ENCODE results near the gene LAMA2.
"Not testable (repeated sequence)": the region's sequence is repeated elsewhere in the genome, so short reads cannot be mapped to it uniquely, and the experiment has no call there.

LAMA2 gene

DNA sequence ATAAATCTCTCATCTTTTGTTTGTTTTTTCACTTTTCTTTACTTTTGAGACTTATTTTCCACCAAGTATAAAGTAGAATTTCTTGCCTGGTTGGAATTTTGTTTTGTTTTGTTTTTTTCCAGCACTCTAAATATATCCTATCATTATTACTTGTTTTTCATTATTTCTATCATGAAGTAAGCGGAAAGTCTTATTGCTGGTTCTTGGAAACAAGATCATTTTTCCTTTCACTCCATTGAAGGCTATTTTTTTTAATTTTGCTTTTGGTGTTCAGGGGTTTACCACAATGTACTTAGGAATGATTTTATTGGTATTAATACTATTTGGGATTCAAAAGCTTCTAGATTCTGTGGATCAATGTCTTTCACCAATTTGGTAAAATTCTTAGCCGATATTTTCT lies 190.1 kb downstream of the LAMA2 start:
- DNase-seq (ENCODE audit: low read depth) = no peak
- H3K4me3 ChIP-seq (ENCODE audit: low read depth, low read length) = no peak overlapping the region
- no peak for TF ChIP-seq MYC (IDR thresholded peaks at IDR 0.05; ENCODE audit: low read depth, low read length)
- no peak for TF ChIP-seq POLR2A (IDR thresholded peaks at IDR 0.05; ENCODE audit: extremely low read depth, insufficient read length)
- TF ChIP-seq, protein P1, sequence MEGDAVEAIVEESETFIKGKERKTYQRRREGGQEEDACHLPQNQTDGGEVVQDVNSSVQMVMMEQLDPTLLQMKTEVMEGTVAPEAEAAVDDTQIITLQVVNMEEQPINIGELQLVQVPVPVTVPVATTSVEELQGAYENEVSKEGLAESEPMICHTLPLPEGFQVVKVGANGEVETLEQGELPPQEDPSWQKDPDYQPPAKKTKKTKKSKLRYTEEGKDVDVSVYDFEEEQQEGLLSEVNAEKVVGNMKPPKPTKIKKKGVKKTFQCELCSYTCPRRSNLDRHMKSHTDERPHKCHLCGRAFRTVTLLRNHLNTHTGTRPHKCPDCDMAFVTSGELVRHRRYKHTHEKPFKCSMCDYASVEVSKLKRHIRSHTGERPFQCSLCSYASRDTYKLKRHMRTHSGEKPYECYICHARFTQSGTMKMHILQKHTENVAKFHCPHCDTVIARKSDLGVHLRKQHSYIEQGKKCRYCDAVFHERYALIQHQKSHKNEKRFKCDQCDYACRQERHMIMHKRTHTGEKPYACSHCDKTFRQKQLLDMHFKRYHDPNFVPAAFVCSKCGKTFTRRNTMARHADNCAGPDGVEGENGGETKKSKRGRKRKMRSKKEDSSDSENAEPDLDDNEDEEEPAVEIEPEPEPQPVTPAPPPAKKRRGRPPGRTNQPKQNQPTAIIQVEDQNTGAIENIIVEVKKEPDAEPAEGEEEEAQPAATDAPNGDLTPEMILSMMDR (IDR thresholded peaks at IDR 0.05; ENCODE audit: low read depth, low read length) = no peak
- TF ChIP-seq, protein P2, sequence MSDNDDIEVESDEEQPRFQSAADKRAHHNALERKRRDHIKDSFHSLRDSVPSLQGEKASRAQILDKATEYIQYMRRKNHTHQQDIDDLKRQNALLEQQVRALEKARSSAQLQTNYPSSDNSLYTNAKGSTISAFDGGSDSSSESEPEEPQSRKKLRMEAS (IDR thresholded peaks at IDR 0.05; ENCODE audit: low read depth, low read length) = no peak

DNA sequence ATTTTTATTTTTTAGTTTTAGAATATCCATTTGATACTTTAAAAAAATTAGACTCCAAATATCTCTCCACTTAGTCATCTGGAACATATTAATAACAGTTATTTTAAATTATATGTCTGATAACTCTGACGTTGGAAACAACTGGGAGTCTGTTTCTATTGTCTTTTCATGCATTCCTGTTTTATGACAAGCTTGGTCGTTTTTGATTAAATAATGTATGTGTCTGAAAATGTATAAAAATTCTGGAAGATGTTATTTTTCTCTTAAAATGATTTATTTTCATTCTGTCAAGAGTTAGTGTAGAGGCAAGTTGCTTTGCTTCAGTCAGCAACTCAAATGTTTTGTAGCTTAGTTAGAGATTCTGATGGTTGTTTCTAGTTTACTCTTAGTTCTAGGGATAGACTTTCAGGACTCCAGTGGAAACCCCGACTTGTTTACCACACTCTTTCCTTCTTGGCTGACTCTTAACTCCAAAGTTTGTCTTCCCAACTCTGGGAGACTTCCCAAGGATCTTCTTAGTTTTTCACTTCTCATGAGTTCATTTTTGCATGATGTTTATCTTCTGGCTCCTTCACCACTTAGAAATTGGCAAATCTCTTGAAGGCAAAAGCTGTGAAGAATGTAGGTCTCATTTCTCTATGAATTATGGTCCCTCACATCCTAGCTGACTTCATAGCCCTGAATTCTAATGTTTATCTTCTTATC lies 190.9 kb downstream of the LAMA2 start:
- no peak for DNase-seq (ENCODE audit: low read depth)
- H3K4me3 ChIP-seq (ENCODE audit: low read depth, low read length) = no peak overlapping the region
- TF ChIP-seq MYC (IDR thresholded peaks at IDR 0.05; ENCODE audit: low read depth, low read length) = no peak
- TF ChIP-seq, protein P1 (IDR thresholded peaks at IDR 0.05; ENCODE audit: low read depth, low read length) = no peak
- no peak for TF ChIP-seq POLR2A (IDR thresholded peaks at IDR 0.05; ENCODE audit: extremely low read depth, insufficient read length)
- TF ChIP-seq, protein P2 (IDR thresholded peaks at IDR 0.05; ENCODE audit: low read depth, low read length) = no peak

DNA sequence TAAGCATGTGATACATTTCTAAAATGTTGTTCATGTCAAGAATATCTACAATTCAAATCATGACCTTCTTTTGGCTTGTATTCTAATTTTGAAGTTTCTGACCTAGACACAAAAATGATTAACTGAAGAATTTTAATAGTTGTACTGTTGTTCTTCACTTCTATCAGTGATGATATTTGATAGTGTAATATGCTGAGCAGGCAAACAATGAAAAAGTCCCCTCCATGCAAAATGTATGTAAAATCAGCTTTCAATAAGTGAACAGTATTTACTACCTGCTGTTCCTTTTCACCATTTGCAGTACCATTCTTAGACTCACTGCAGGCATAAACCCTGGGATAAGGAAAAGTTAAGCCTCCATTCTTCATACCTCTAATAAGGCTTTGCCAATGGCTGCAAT lies 201.5 kb downstream of the LAMA2 start:
- TF ChIP-seq POLR2A (IDR thresholded peaks at IDR 0.05; ENCODE audit: extremely low read depth, insufficient read length) = no peak
- TF ChIP-seq, protein P1 (IDR thresholded peaks at IDR 0.05; ENCODE audit: low read depth, low read length) = no peak
- TF ChIP-seq, protein P2 (IDR thresholded peaks at IDR 0.05; ENCODE audit: low read depth, low read length) = no peak
- no peak for TF ChIP-seq MYC (IDR thresholded peaks at IDR 0.05; ENCODE audit: low read depth, low read length)
- no peak for DNase-seq (ENCODE audit: low read depth)
- no peak overlapping the region for H3K4me3 ChIP-seq (ENCODE audit: low read depth, low read length)

DNA sequence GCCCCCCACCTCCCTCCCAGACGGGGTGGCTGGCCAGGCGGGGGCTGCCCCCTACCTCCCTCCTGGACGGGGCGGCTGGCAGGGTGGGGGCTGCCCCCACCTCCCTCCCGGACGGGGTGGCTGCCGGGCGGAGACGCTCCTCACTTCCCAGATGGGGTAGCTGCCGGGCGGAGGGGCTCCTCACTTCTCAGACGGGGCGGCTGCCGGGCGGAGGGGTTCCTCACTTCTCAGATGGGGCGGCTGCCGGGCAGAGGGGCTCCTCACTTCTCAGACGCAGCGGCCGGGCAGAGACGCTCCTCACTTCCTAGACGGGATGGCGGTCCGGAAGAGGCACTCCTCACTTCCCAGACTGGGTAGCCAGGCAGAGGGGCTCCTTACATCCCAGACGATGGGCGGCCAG lies 205.5 kb downstream of the LAMA2 start:
- not testable (repeated sequence) for DNase-seq (ENCODE audit: low read depth); H3K4me3 ChIP-seq (ENCODE audit: low read depth, low read length)

DNA sequence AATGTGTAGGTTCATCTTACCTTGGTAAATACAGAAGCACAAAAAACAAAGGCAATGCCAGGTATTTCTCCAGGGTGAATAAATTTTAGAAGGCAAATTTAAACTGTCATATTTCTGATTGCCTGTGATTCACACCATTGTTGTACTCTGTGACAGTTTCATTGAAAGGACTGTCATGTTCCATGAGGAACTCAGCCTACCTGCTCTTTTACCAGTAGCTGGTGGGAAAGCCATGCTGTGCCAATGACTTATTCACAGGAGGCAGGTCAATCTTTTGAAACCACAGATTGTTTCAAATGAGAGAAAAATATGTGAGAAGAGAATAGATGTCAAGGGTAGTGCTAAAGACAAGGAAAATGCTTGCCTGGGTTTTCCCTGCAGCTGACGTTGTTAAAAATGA lies 206.4 kb downstream of the LAMA2 start:
- TF ChIP-seq MYC (IDR thresholded peaks at IDR 0.05; ENCODE audit: low read depth, low read length) = no peak
- TF ChIP-seq, protein P1 (IDR thresholded peaks at IDR 0.05; ENCODE audit: low read depth, low read length) = no peak
- TF ChIP-seq, protein P2 (IDR thresholded peaks at IDR 0.05; ENCODE audit: low read depth, low read length) = no peak
- TF ChIP-seq POLR2A (IDR thresholded peaks at IDR 0.05; ENCODE audit: extremely low read depth, insufficient read length) = no peak
- no peak for DNase-seq (ENCODE audit: low read depth)
- H3K4me3 ChIP-seq (ENCODE audit: low read depth, low read length) = no peak overlapping the region

DNA sequence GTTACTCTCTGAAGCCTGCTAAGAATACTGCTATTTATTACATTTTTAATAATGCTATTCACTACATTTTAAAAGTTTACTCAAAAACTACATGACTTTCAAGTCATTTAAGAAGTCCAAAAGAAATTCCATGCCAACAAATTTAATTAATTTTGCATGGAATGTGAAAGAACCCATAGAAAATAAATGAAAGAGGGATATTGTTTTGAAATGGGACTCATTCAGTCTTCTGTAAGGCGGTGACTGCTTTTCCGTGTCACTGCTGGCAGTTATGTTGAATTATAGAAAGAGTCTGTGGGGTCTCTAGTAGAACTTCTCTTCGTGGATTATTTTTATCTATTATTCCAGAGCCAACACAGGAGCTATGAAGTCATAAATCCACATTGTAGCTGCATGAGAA lies 211.2 kb downstream of the LAMA2 start:
- DNase-seq (ENCODE audit: low read depth) = no peak
- TF ChIP-seq MYC (IDR thresholded peaks at IDR 0.05; ENCODE audit: low read depth, low read length) (no peak), POLR2A (IDR thresholded peaks at IDR 0.05; ENCODE audit: extremely low read depth, insufficient read length) (no peak)
- TF ChIP-seq, protein P1 (IDR thresholded peaks at IDR 0.05; ENCODE audit: low read depth, low read length) = no peak
- TF ChIP-seq, protein P2 (IDR thresholded peaks at IDR 0.05; ENCODE audit: low read depth, low read length) = no peak
- no peak overlapping the region for H3K4me3 ChIP-seq (ENCODE audit: low read depth, low read length)

Data from NB4 (cell line).